COLO668 (cell line): ENCODE data around the gene JADE2.
"Not testable (repeated sequence)": the region's sequence is repeated elsewhere in the genome, so short reads cannot be mapped to it uniquely, and the experiment has no call there.

Experiments
- DNase-seq: peaks from one replicate; lab custom pipeline; 2025; ENCODE audit not compliant: unreplicated experiment; lab: John Stamatoyannopoulos, UW

Gene JADE2

GRCh38 chr5:134507452-134507851 is 18.0 kb upstream of the JADE2 start:
- DNase-seq: peak; percentile 27

GRCh38 chr5:134508521-134509195 is 16.8 kb upstream of the JADE2 start:
- no peak for DNase-seq

GRCh38 chr5:134509308-134510040 is 16.0 kb upstream of the JADE2 start:
- DNase-seq: no peak

GRCh38 chr5:134510970-134511795 is 14.3 kb upstream of the JADE2 start:
- no peak for DNase-seq

GRCh38 chr5:134511796-134512660 is 13.4 kb upstream of the JADE2 start:
- DNase-seq: peak; percentile 27

- no peak for DNase-seq
Observed at GRCh38 chr5:134512661-134512999, 12.8 kb upstream of the JADE2 start.

GRCh38 chr5:134515801-134516200 is 9.7 kb upstream of the JADE2 start:
- no peak for DNase-seq

GRCh38 chr5:134516984-134517383 is 8.5 kb upstream of the JADE2 start:
- not testable (repeated sequence) for DNase-seq

- no peak for DNase-seq
Observed at GRCh38 chr5:134517553-134517952, 7.9 kb upstream of the JADE2 start.

- no peak for DNase-seq
Observed at GRCh38 chr5:134519989-134520388, 5.5 kb upstream of the JADE2 start.

- no peak for DNase-seq
Observed at GRCh38 chr5:134521841-134522240, 3.6 kb upstream of the JADE2 start.

GRCh38 chr5:134523543-134524271 is 1.8 kb upstream of the JADE2 start:
- no peak for DNase-seq

- DNase-seq: peak; percentile 63
Observed at GRCh38 chr5:134524272-134524825, 1.1 kb upstream of the JADE2 start.

- DNase-seq: peak; percentile 54
Observed at GRCh38 chr5:134525683-134526482, 413 bp downstream of the JADE2 start.

GRCh38 chr5:134526483-134527155 is 1.1 kb downstream of the JADE2 start:
- DNase-seq: peak; percentile 78

- peak; percentile 70 for DNase-seq
Observed at GRCh38 chr5:134527156-134527960, 1.9 kb downstream of the JADE2 start.

GRCh38 chr5:134527961-134528424 is 2.5 kb downstream of the JADE2 start:
- no peak for DNase-seq

GRCh38 chr5:134528556-134528955 is 3.1 kb downstream of the JADE2 start:
- DNase-seq: no peak
